ENCODE data around the gene GDI2.

The GDI2 gene

GRCh38 chr10:5737352-5737751 is 75.9 kb downstream of the GDI2 start:
- no peak overlapping the region for H3K4me3 ChIP-seq (ENCODE audit: low read length)
- no peak for DNase-seq (ENCODE audit: low read depth)
- no peak for TF ChIP-seq CTCF (IDR thresholded peaks at IDR 0.05; ENCODE audit: insufficient read depth, low read depth, low read length, missing control alignments)

DNA sequence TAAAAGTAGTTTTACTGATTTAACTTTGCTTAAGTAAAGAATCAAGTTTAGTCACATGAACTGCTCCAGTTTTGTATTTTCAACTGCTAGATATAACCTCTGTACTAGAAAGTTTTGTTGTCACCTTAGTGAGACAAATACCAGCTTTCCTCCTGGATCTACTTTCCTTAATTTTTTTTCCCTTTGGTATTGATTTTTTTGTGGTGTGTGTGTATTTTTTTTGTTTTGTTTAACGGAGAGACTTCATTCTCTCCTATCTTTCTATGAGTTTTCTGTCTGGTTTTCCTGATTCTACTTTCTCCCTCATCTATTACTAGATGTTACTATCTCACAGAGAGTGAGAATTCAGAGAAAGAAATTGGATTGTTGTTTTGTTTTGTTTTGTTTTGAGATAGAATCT is 76.6 kb downstream of the GDI2 start:
- DNase-seq (ENCODE audit: low read depth) = no peak
- TF ChIP-seq CTCF (IDR thresholded peaks at IDR 0.05; ENCODE audit: insufficient read depth, low read depth, low read length, missing control alignments) = no peak
- H3K4me3 ChIP-seq (ENCODE audit: low read length) = no peak overlapping the region

DNA sequence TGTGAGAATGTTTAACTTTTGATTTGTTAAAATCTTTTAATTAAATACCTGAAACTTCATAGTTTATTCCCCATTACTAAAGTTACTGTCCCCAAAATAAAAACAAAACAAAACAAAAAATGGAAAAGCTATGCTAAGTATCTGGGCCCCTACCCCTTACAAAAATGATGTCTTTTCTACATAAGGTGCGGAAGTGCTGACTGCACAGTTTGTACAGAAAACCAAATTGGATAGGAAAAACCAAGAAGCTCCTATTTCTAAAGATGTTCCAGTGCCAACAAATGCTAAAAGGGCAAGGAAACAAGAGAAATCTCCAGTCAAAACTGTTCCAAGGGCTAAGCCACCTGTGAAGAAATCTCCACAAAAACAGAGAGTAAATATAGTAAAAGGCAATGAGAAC is 78.1 kb downstream of the GDI2 start:
- TF ChIP-seq CTCF (IDR thresholded peaks at IDR 0.05; ENCODE audit: insufficient read depth, low read depth, low read length, missing control alignments) = no peak
- DNase-seq (ENCODE audit: low read depth) = no peak
- H3K4me3 ChIP-seq (ENCODE audit: low read length) = no peak overlapping the region

DNA sequence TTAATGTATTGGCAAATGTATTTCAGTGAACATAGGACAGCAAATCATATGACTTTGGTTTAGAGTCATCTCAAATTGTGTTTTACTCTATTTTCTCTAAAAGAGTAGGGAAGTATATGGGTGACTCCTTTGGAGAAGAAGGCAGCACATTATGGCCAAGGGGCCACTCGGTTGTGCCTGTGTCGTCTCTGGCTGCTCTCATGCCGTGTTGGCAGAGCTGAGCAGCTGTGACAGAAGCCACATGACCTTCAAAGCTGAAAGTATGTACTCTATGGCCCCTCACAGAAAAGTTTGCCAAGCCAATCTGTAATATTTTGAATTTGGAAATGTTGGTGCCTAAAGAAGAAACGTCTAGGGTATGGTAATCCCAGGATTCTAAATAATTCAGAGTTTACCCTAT is 81.1 kb downstream of the GDI2 start:
- no peak for TF ChIP-seq CTCF (IDR thresholded peaks at IDR 0.05; ENCODE audit: insufficient read depth, low read depth, low read length, missing control alignments)
- no peak overlapping the region for H3K4me3 ChIP-seq (ENCODE audit: low read length)
- DNase-seq (ENCODE audit: low read depth) = no peak

GRCh38 chr10:5731559-5731958 is 81.7 kb downstream of the GDI2 start:
- no peak for TF ChIP-seq CTCF (IDR thresholded peaks at IDR 0.05; ENCODE audit: insufficient read depth, low read depth, low read length, missing control alignments)
- H3K4me3 ChIP-seq (ENCODE audit: low read length) = no peak overlapping the region
- no peak for DNase-seq (ENCODE audit: low read depth)

DNA sequence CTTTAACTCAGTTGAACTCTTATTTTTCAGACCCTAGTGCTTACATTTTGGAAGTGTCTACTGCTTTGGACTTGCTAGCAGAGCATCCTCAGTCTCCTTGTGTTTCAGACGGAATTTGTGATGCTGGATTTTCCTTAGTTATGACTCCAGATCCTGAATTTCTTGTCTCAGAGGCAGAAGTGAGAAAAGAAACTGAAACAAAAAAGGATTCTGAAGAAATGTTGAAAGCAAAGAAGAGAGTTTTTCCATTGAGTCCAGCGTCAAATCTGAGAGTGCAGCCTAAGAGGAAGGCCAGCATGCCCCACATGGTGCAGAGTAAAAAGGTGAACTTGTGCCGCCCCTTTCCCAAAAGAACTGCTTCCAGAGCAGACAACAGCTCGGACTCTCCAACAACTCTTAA is 82.5 kb downstream of the GDI2 start:
- TF ChIP-seq CTCF (IDR thresholded peaks at IDR 0.05; ENCODE audit: insufficient read depth, low read depth, low read length, missing control alignments) = no peak
- no peak overlapping the region for H3K4me3 ChIP-seq (ENCODE audit: low read length)
- no peak for DNase-seq (ENCODE audit: low read depth)

- no peak for TF ChIP-seq CTCF (IDR thresholded peaks at IDR 0.05; ENCODE audit: insufficient read depth, low read depth, low read length, missing control alignments)
- no peak overlapping the region for H3K4me3 ChIP-seq (ENCODE audit: low read length)
- DNase-seq (ENCODE audit: low read depth) = no peak
These were observed 89.5 kb downstream of the GDI2 start for GRCh38 chr10:5723692-5724091.

Measured in epithelial cell of esophagus (primary cell).